H9 (cell line): ENCODE measurements around the gene DNASE1L3. TPM values are rescaled to one million over a fixed set of nuclear protein-coding genes. Genes with fewer than 3 reads are reported as not detected.

Experiments
- DNase-seq: peaks from one replicate; pipeline ENCODE4 v3.0.0-alpha.2; 2017
- H2AFZ ChIP-seq: one replicate; pipeline ENCODE4 v1.6.1; 2013; ENCODE audit warnings: mild to moderate bottlenecking, low read length, control low read depth, moderate library complexity
- H2AK5ac ChIP-seq: 2 replicates; pipeline ENCODE4 v1.6.1; 2013; ENCODE audit warnings: low read length, control low read depth, mixed read lengths; ENCODE audit not compliant: insufficient read length
- H2BK120ac ChIP-seq: one replicate; pipeline ENCODE4 v1.6.1; 2013; ENCODE audit warnings: low read depth, mild to moderate bottlenecking, low read length, control low read depth, inconsistent platforms; ENCODE audit not compliant: poor library complexity, severe bottlenecking
- H2BK12ac ChIP-seq: 2 replicates; pipeline ENCODE4 v1.6.1; 2013; ENCODE audit warnings: low read length, control low read depth, mixed read lengths, low read depth; ENCODE audit not compliant: insufficient read length
- H2BK15ac ChIP-seq: 2 replicates; pipeline ENCODE4 v1.6.1; 2013; ENCODE audit warnings: low read depth, low read length, control low read depth
- H2BK20ac ChIP-seq: one replicate; pipeline ENCODE4 v1.6.1; 2013; ENCODE audit warnings: low read depth, mild to moderate bottlenecking, low read length, control low read depth, inconsistent platforms; ENCODE audit not compliant: poor library complexity, severe bottlenecking
- H2BK5ac ChIP-seq: 2 replicates; pipeline ENCODE4 v1.6.1; 2013; ENCODE audit warnings: low read length, control low read depth, mixed read lengths; ENCODE audit not compliant: insufficient read length
- H3K14ac ChIP-seq: 2 replicates; pipeline ENCODE4 v1.6.1; 2013; ENCODE audit warnings: low read length, control low read depth; ENCODE audit not compliant: insufficient read depth
- H3K18ac ChIP-seq: 2 replicates; pipeline ENCODE4 v1.6.1; 2013; ENCODE audit warnings: low read depth, mild to moderate bottlenecking, mixed read lengths, low read length, control low read depth; ENCODE audit not compliant: insufficient read length
- H3K23ac ChIP-seq: 2 replicates; pipeline ENCODE4 v1.6.1; 2013; ENCODE audit warnings: low read length, control low read depth, mixed read lengths, low read depth; ENCODE audit not compliant: insufficient read length
- H3K23me2 ChIP-seq: 2 replicates; pipeline ENCODE4 v1.6.1; 2013; ENCODE audit warnings: low read depth, mild to moderate bottlenecking, mixed read lengths, low read length, control low read depth; ENCODE audit not compliant: insufficient read length, poor library complexity, severe bottlenecking
- H3K27ac ChIP-seq: 2 replicates; pipeline ENCODE4 v1.5.1; 2013; ENCODE audit warnings: low read length, control low read depth, mixed read lengths, low read depth; ENCODE audit not compliant: insufficient read length
- H3K27me3 ChIP-seq: 2 replicates; pipeline ENCODE4 v1.6.1; 2013; ENCODE audit warnings: low read length, control low read depth, inconsistent platforms; ENCODE audit not compliant: insufficient read depth
- H3K4ac ChIP-seq: 2 replicates; pipeline ENCODE4 v1.6.1; 2013; ENCODE audit warnings: low read depth, mild to moderate bottlenecking, control low read depth, inconsistent platforms, low read length, moderate library complexity
- H3K4me1 ChIP-seq: 2 replicates; pipeline ENCODE4 v1.6.1; 2013; ENCODE audit warnings: low read length, control low read depth, inconsistent platforms; ENCODE audit not compliant: insufficient read depth
- H3K4me2 ChIP-seq: 2 replicates; pipeline ENCODE4 v1.6.1; 2013; ENCODE audit warnings: low read length, control low read depth, mixed read lengths; ENCODE audit not compliant: insufficient read length, insufficient read depth
- H3K56ac ChIP-seq: 2 replicates; pipeline ENCODE4 v1.6.1; 2013; ENCODE audit warnings: low read depth, mild to moderate bottlenecking, mixed read lengths, low read length, control low read depth; ENCODE audit not compliant: insufficient read length
- H3K79me1 ChIP-seq: 2 replicates; pipeline ENCODE4 v1.6.1; 2013; ENCODE audit warnings: low read depth, mild to moderate bottlenecking, moderate library complexity, low read length, control low read depth, inconsistent platforms; ENCODE audit not compliant: insufficient read depth, poor library complexity, severe bottlenecking
- H3K79me2 ChIP-seq: 2 replicates; pipeline ENCODE4 v1.6.1; 2013; ENCODE audit warnings: low read length, control low read depth, inconsistent platforms; ENCODE audit not compliant: insufficient read depth
- H3K9ac ChIP-seq: 2 replicates; pipeline ENCODE4 v1.6.1; 2013; ENCODE audit warnings: low read length, control low read depth, mixed read lengths; ENCODE audit not compliant: insufficient read length; ENCODE audit errors: extremely low read depth
- H3K9me3 ChIP-seq: one replicate; pipeline ENCODE4 v1.6.1; 2013; ENCODE audit warnings: low read depth, low read length, inconsistent platforms; ENCODE audit not compliant: control insufficient read depth
- H3T11ph ChIP-seq: one replicate; pipeline ENCODE4 v1.6.1; 2013; ENCODE audit warnings: mild to moderate bottlenecking, low read length, control low read depth, inconsistent platforms
- H4K20me1 ChIP-seq: one replicate; pipeline ENCODE4 v1.6.1; 2013; ENCODE audit not compliant: control insufficient read depth, insufficient read length, insufficient read depth
- H4K5ac ChIP-seq: 2 replicates; pipeline ENCODE4 v1.6.1; 2013; ENCODE audit warnings: low read depth, mild to moderate bottlenecking, mixed read lengths, low read length, control low read depth; ENCODE audit not compliant: insufficient read length
- H4K8ac ChIP-seq: replicated peaks from 2 replicates; pipeline ENCODE4 v1.6.1; 2013; ENCODE audit warnings: low read length, control low read depth, mixed read lengths, low read depth; ENCODE audit not compliant: insufficient read length
- H4K91ac ChIP-seq: 2 replicates; pipeline ENCODE4 v1.6.1; 2013; ENCODE audit warnings: low read depth, mild to moderate bottlenecking, moderate library complexity, mixed read lengths, low read length, control low read depth; ENCODE audit not compliant: insufficient read length
- H3K27ac Mint-ChIP-seq, 3 experiments: 2 replicates in 2 of 3; 3 replicates in 1 of 3; pipeline ENCODE4 v1.8.0; 2020 to 2021; ENCODE audit warnings: mixed read lengths in 3 of 3, mild to moderate bottlenecking in 1 of 3, moderate library complexity in 1 of 3
- H3K27me3 Mint-ChIP-seq: 2 replicates; pipeline ENCODE4 v1.8.0; 2021; ENCODE audit warnings: low read depth, mild to moderate bottlenecking, moderate library complexity, mixed read lengths
- H3K36me3 Mint-ChIP-seq, 3 experiments: 2 replicates in 2 of 3; 3 replicates in 1 of 3; pipeline ENCODE4 v1.8.0; 2020 to 2021; ENCODE audit warnings: low read depth in 3 of 3, mixed read lengths in 3 of 3; ENCODE audit not compliant: insufficient read depth in 1 of 3
- H3K4me1 Mint-ChIP-seq, 2 experiments: 2 replicates each; pipeline ENCODE4 v1.8.0; 2020; ENCODE audit warnings: mixed read lengths in 2 of 2
- H3K4me3 Mint-ChIP-seq, 2 experiments: 2 replicates in 1 of 2; 3 replicates in 1 of 2; pipeline ENCODE4 v1.8.0; 2020 to 2021; ENCODE audit warnings: mild to moderate bottlenecking in 2 of 2, mixed read lengths in 2 of 2, moderate library complexity in 1 of 2
- H3K9me3 Mint-ChIP-seq, 2 experiments: 2 replicates in 1 of 2; 3 replicates in 1 of 2; pipeline ENCODE4 v1.8.0; 2020; ENCODE audit warnings: mild to moderate bottlenecking in 2 of 2, mixed read lengths in 2 of 2, moderate library complexity in 1 of 2
- CTCF ChIP-seq: fragments of 200-600 bp; sonication (generic); conservative IDR thresholded peaks from 3 replicates; pipeline ENCODE4 v1.8.0; 2021; ENCODE audit warnings: antibody characterized with exemption, mild to moderate bottlenecking
- WGBS: extraction: QIAGEN DNeasy Blood & Tissue Kit; methylation state at CpG from one replicate; pipeline ENCODE4 v1.1.7; 2013; ENCODE audit warnings: missing lambda C conversion rate, low lambda C conversion rate, mixed read lengths; ENCODE audit not compliant: insufficient read length; ENCODE audit errors: extremely low coverage; 5-methylcytosine and 5-hydroxymethylcytosine counted together
- total RNA-seq: library from RNA; stranded (reverse); gene quantifications from 2 replicates; pipeline ENCODE4 v1.2.1, GENCODE V29; 2021

DNASE1L3 gene
- total RNA-seq, 1 experiment from 2014 or later = not detected

- Histone ChIP-seq H4K91ac (no peak overlapping the region), H3K18ac (no peak overlapping the region), H3K4me1 (no peaks in the 10 kb centered on the region), H4K20me1 (no peaks in the 10 kb centered on the region), H3K9me3 (no peaks in the 10 kb centered on the region), H2AK5ac (no peak overlapping the region), H2BK12ac (no peak overlapping the region), H3K14ac (no peak overlapping the region), H2BK20ac (no peak overlapping the region), H4K5ac (no peak overlapping the region), H3K4ac (no peak overlapping the region), H3K23me2 (peaks cover 19% of the 10 kb centered on the region), H4K8ac (no peak overlapping the region), H3K79me2 (no peaks in the 10 kb centered on the region), H3K79me1 (no peaks in the 10 kb centered on the region), H3K27ac (no peak overlapping the region), H2BK120ac (no peak overlapping the region), H2AFZ (no peak overlapping the region), H3K27me3 (peaks cover 11% of the 10 kb centered on the region; the same call in 1 of the 2 replicates), H3K4me2 (no peak overlapping the region), H3T11ph (no peak overlapping the region), H3K56ac (no peak overlapping the region), H3K23ac (no peak overlapping the region), H2BK5ac (no peak overlapping the region), H2BK15ac (no peak overlapping the region), H3K9ac (no peak overlapping the region)
- no peaks in the 10 kb centered on the region for H3K36me3 Mint-ChIP-seq
- WGBS = no CpG with 5 or more reads among the region's 4 CpGs
- H3K9me3 Mint-ChIP-seq = no peaks in the 10 kb centered on the region
- H3K27ac Mint-ChIP-seq = no peak overlapping the region; a peak in 1 of 7 replicates
- peaks cover 80% of the 10 kb centered on the region for H3K27me3 Mint-ChIP-seq
- H3K4me1 Mint-ChIP-seq = peaks cover 8 to 11% of the 10 kb centered on the region in 2 experiments
- TF ChIP-seq CTCF = no peak
- DNase-seq = no peak
- no peak overlapping the region for H3K4me3 Mint-ChIP-seq
Measured at GRCh38 chr3:58234516-58234931, 23.8 kb upstream of the DNASE1L3 start.
